Heart right ventricle (tissue), 16 donors: Measurements from ENCODE around the gene FAF1. TPM values are rescaled to one million over a fixed set of nuclear protein-coding genes. Genes with fewer than 3 reads are reported as not detected.
A peak's percentile ranks its signal among the peaks of the same experiment; 100 is the strongest.
"Not testable (repeated sequence)": the region's sequence is repeated elsewhere in the genome, so short reads cannot be mapped to it uniquely, and the experiment has no call there.

ENCODE experiments used
- ATAC-seq, 8 donors: fragments of 200-7000 bp; cut with Tn5 transposase; one replicate each; pipeline ENCODE4 v1.9.1; 2020; ENCODE audit warnings: mild to moderate bottlenecking in 8 of 8, moderate library complexity in 8 of 8, moderate number of reproducible peaks in 1 of 8
- DNase-seq, 2 donors: peaks; one replicate each; pipeline ENCODE4 v3.0.0-alpha.2; 2020
- H3K27ac ChIP-seq, 10 donors: fragments of 200-600 bp; sonication (generic) in 2 of 10; one replicate each; pipeline versions ENCODE4 v1.5.0 to v1.8.0; 2020 to 2022; ENCODE audit warnings: mild to moderate bottlenecking in 3 of 10
- H3K27me3 ChIP-seq, 7 donors: fragments of 200-600 bp; one replicate each; pipeline ENCODE4 v1.8.0; 2021 to 2022; ENCODE audit warnings: mild to moderate bottlenecking in 2 of 7
- H3K36me3 ChIP-seq, 9 donors: fragments of 200-600 bp; sonication (generic) in 1 of 9; one replicate each; pipeline versions ENCODE4 v1.5.0 to v1.8.0; 2020 to 2022; ENCODE audit warnings: mild to moderate bottlenecking in 2 of 9
- H3K4me1 ChIP-seq, 9 donors: fragments of 200-600 bp; sonication (generic) in 1 of 9; one replicate each; pipeline versions ENCODE4 v1.5.0 to v1.8.0; 2020 to 2022; ENCODE audit warnings: mild to moderate bottlenecking in 4 of 9
- H3K4me3 ChIP-seq, 10 donors: fragments of 200-600 bp; sonication (generic) in 2 of 10; one replicate each; pipeline versions ENCODE4 v1.5.0 to v1.8.0; 2020 to 2022; ENCODE audit warnings: mild to moderate bottlenecking in 7 of 10, moderate library complexity in 2 of 10
- H3K9me3 ChIP-seq, 11 donors: fragments of 200-600 bp in 10 of 11; sonication (generic) in 2 of 11; one replicate each; pipeline versions ENCODE4 v1.5.0 to v1.8.0; 2013 to 2022; ENCODE audit warnings: mild to moderate bottlenecking in 2 of 11, control low read depth in 1 of 11, moderate library complexity in 1 of 11
- WGBS, 2 donors: extraction: QIAGEN DNeasy Blood & Tissue Kit; methylation state at CpG; one replicate each; pipeline ENCODE4 v1.1.7; 2013; ENCODE audit warnings: inconsistent platforms in 1 of 2; 5-methylcytosine and 5-hydroxymethylcytosine counted together
- intact Hi-C, 10 donors: fragments of 100-400 bp; cut with DNase I; formaldehyde crosslinking; loops; one replicate each; pipeline versions ENCODE4 v1.11.1 to v1.14.2; 2022
- polyA plus RNA-seq, 2 donors: library from polyadenylated mRNA; stranded (reverse); fragments of 200-250 nt; gene quantifications; one replicate each; pipeline ENCODE4 v1.2.3, GENCODE V29; 2013
- total RNA-seq, 10 donors: library from RNA; stranded (reverse); fragmentation: NEBNext Ultra II Directional in 3 of 10; extraction: Animal tissue kit (Norgen Biotek cat#: 25700) in 3 of 10; gene quantifications; one replicate each; pipeline versions ENCODE4 v1.2.1 to v1.2.4, GENCODE V29; 2021 to 2023
- TF ChIP-seq, protein P1 (sequence below), 9 donors: fragments of 200-600 bp; sonication (generic) in 2 of 9; IDR thresholded peaks; one replicate each; pipeline versions ENCODE4 v1.5.0 to v1.8.0; 2021 to 2022; ENCODE audit warnings: antibody characterized with exemption in 9 of 9, mild to moderate bottlenecking in 5 of 9, moderate library complexity in 1 of 9
- donor health status: Arrhythmogenic right ventricular cardiomyopathy.
- donor health status: ischemic (EF 13 %, LVEDD 7.1; RV severe dilation, severe dysfunction).
- donor health status: healthy with polysubstance abuse.
- donor health status: DM: no; HTN: yes; CAD: no.
- donor health status: DM: no; HTN: no; CAD: no.
- donor health status: ischemic (EF 25% LVEDD 6.9; RV normal size, moderate dysfunction).
- donor health status: ischemic (EF 25% LVEDD 5.7; RV mildly dilated, moderate dysfunction).
- donor health status: healthy.
- donor health status: DM: yes; HTN: yes; CAD: no.
- donor health status: Ischemic cardiomyopathy.
- donor health status: ischemic (EF 35%, LVEDD 5.7; RV mildly dilated, moderate dysfunction).
- donor health status: nonischemic (EF 11% LVEDD 7.7; RV severe dilation, severe dysfunction).
- donor health status: DM: yes; HTN: yes; CAD: no.
- donor health status: PGD.
- donor health status: ischemic (EF 29% LVEDD 5.4; RV normal size, mild dysfunction).
- donor health status: nonischemic (EF 23%, LVEDD 6.1; RV moderate dilation, normal function).

Gene FAF1
- total and polyA plus RNA-seq, 12 donors = 30.9 to 102 (median 88.9) TPM

- H3K27ac ChIP-seq = no peak overlapping the region
- TF ChIP-seq, protein P1, sequence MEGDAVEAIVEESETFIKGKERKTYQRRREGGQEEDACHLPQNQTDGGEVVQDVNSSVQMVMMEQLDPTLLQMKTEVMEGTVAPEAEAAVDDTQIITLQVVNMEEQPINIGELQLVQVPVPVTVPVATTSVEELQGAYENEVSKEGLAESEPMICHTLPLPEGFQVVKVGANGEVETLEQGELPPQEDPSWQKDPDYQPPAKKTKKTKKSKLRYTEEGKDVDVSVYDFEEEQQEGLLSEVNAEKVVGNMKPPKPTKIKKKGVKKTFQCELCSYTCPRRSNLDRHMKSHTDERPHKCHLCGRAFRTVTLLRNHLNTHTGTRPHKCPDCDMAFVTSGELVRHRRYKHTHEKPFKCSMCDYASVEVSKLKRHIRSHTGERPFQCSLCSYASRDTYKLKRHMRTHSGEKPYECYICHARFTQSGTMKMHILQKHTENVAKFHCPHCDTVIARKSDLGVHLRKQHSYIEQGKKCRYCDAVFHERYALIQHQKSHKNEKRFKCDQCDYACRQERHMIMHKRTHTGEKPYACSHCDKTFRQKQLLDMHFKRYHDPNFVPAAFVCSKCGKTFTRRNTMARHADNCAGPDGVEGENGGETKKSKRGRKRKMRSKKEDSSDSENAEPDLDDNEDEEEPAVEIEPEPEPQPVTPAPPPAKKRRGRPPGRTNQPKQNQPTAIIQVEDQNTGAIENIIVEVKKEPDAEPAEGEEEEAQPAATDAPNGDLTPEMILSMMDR (IDR thresholded peaks at IDR 0.05) = no peak
- DNase-seq = no peak
- H3K36me3 ChIP-seq = no peaks in the 10 kb centered on the region
- no peaks in the 10 kb centered on the region for H3K27me3 ChIP-seq
- H3K4me1 ChIP-seq = peaks cover 0 to 37% (median 16%) of the 10 kb centered on the region in 9 donors
- H3K9me3 ChIP-seq = peaks cover 0 to 7% (median 0%) of the 10 kb centered on the region in 11 donors
- 89 to 96% methylated on average over 5 of the region's 5 CpGs for WGBS, 2 donors
- H3K4me3 ChIP-seq = no peak overlapping the region
- peak in 1 of 8 donors; percentile 27 for ATAC-seq
- intact Hi-C loops = loop anchor here in 1 of 10 donors (1.0 kb wide), 1 partner anchor 30 kb away; no protein-coding TSS in a partner anchor
Measured at GRCh38 chr1:50831300-50832061, 128.6 kb downstream of the FAF1 start.

DNA sequence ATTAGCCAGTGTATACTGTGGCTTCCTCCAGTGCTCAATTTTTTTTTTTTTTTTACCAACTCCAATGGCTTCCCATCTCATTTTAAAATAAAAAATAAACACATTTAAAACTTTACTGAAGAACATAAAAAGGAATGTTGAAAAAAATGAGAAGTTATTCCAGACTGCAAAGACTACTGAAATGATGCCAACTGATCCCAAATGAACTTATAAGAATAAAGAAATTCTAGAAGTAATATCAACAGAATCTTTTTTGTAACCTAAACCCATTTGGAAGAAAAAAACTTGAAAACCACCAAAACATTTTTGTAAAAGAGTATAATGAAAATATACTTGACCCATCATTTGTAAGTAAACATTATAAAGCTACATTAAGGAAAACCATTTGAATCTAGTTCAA, 129.4 kb downstream of the FAF1 start:
- H3K36me3 ChIP-seq = no peaks in the 10 kb centered on the region
- TF ChIP-seq, protein P1 (IDR thresholded peaks at IDR 0.05) = no peak
- no peaks in the 10 kb centered on the region for H3K27me3 ChIP-seq
- no peak overlapping the region for H3K4me3 ChIP-seq
- ATAC-seq (no peak), DNase-seq (no peak)
- no peak overlapping the region for H3K27ac ChIP-seq
- peaks cover 0 to 7% (median 0%) of the 10 kb centered on the region in 11 donors for H3K9me3 ChIP-seq
- H3K4me1 ChIP-seq = peaks cover 0 to 37% (median 16%) of the 10 kb centered on the region in 9 donors
- intact Hi-C loops = no loop called here

GRCh38 chr1:50829014-50829958, 130.8 kb downstream of the FAF1 start:
- WGBS, 2 donors = 13 to 21% methylated on average over 1 of the region's 1 CpG
- intact Hi-C loops = no loop called here

GRCh38 chr1:50827546-50827945, 132.5 kb downstream of the FAF1 start:
- no peaks in the 10 kb centered on the region for H3K36me3 ChIP-seq
- H3K27ac ChIP-seq = no peak overlapping the region
- H3K9me3 ChIP-seq = no peaks in the 10 kb centered on the region
- intact Hi-C loops = no loop called here
- no peak for DNase-seq
- WGBS, 2 donors = 96 to 100% methylated on average over 4 of the region's 4 CpGs
- no peaks in the 10 kb centered on the region for H3K27me3 ChIP-seq
- peaks cover 0 to 41% (median 19%) of the 10 kb centered on the region in 9 donors for H3K4me1 ChIP-seq
- no peak for ATAC-seq
- TF ChIP-seq, protein P1 (IDR thresholded peaks at IDR 0.05) = no peak
- H3K4me3 ChIP-seq = no peak overlapping the region

More at GRCh38 chr1:50829014-50829958, 130.8 kb downstream of the FAF1 start:
- Histone ChIP-seq H3K4me3 (no peak overlapping the region), H3K4me1 (peaks cover 0 to 37% (median 16%) of the 10 kb centered on the region in 9 donors), H3K9me3 (peaks cover 0 to 4% (median 0%) of the 10 kb centered on the region in 11 donors), H3K36me3 (no peaks in the 10 kb centered on the region), H3K27ac (peak overlapping the region in 5 of 10 donors; percentile 10 to 36 (median 25)), H3K27me3 (no peaks in the 10 kb centered on the region)
- TF ChIP-seq, protein P1 (IDR thresholded peaks at IDR 0.05) = no peak
- peak in 1 of 2 donors; percentile 10 for DNase-seq
- ATAC-seq = peak; percentile 51 to 92 (median 81)

DNA sequence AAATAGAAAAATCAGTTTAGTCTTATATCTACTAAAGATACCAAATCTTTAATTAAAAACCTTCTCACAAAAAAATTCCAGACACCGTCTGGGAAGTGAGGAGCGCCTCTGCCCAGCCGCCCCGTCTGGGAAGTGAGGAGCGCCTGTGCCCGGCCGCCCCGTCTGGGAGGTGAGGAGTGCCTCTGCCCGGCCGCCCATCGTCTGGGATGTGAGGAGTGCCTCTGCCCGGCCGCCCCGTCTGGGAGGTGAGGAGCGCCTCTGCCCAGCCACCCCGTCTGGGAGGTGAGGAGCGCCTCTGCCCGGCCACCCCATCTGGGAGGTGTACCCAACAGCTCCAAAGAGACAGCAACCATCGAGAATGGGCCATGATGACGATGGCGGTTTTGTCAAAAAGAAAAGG, 133.3 kb downstream of the FAF1 start:
- H3K27ac ChIP-seq, H3K4me3 ChIP-seq, H3K36me3 ChIP-seq, ATAC-seq, H3K27me3 ChIP-seq, DNase-seq, H3K9me3 ChIP-seq, intact Hi-C loops: not testable (repeated sequence)
- 96 to 98% methylated on average over 21 of the region's 21 CpGs for WGBS, 2 donors
- peaks cover 0 to 43% (median 24%) of the 10 kb centered on the region in 9 donors for H3K4me1 ChIP-seq
